Vagina (tissue), 2 donors: Measurements from ENCODE around the gene IL1RAPL1.

ENCODE experiments used
- CTCF ChIP-seq, 3 experiments: fragments of 450-650 bp in 2 of 3; fragments of 200-600 bp in 1 of 3; sonication (generic) in 1 of 3; IDR thresholded peaks; one replicate each; pipeline ENCODE4 v1.5.1; 2017 to 2019; ENCODE audit warnings: antibody characterized with exemption in 3 of 3, mild to moderate bottlenecking in 2 of 3, moderate library complexity in 2 of 3
- POLR2A ChIP-seq, 2 donors: fragments of 450-650 bp; IDR thresholded peaks; one replicate each; pipeline ENCODE4 v1.6.1; 2017; ENCODE audit warnings: antibody characterized with exemption in 2 of 2, mild to moderate bottlenecking in 2 of 2, moderate library complexity in 2 of 2
- POLR2AphosphoS5 ChIP-seq, 2 donors: sonication (generic); formaldehyde crosslinking; IDR thresholded peaks; one replicate each; pipeline ENCODE4 v1.9.0; 2017; ENCODE audit warnings: antibody characterized with exemption in 2 of 2, mild to moderate bottlenecking in 2 of 2, low read depth in 1 of 2; ENCODE audit not compliant: insufficient read depth in 1 of 2

GRCh38 chrX:28752330-28752729, 165.1 kb downstream of the IL1RAPL1 start:
- TF ChIP-seq CTCF (IDR thresholded peaks at IDR 0.05) (no peak), POLR2A (IDR thresholded peaks at IDR 0.05) (no peak), POLR2AphosphoS5 (IDR thresholded peaks at IDR 0.05; ENCODE audit: insufficient read depth in 1 of 2, low read depth in 1 of 2) (no peak)
